NCI-H524 treated with DMSO at 0.1 percent for 48 hours (cell line): ENCODE results near the gene ZXDC.

ENCODE experiments used
- DNase-seq: peaks from one replicate; lab custom pipeline; 2025; lab: John Stamatoyannopoulos, UW

ZXDC gene

DNA sequence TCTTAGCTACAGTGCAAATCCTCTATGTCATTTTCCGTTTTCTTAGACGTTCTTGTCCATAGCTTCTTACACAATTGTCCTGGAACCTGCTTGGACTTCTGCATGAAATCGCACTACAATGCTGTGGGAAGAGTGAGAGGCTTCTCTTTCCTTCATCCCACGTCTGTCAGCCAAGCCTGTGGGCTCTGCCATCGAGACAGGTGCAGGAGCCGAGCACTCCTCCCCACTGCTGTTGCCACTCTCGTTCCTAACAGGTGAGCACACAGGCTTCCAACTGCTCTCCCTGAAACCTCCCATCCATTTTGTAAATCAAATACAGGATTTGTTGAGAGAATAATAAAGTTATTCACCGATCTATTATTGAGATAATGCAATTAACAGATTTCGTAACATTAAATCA, 23.5 kb downstream of the ZXDC start:
- DNase-seq, result no peak

GRCh38 chr3:126451511-126451910, 24.2 kb downstream of the ZXDC start:
- no peak for DNase-seq

- DNase-seq, result no peak
Observed at GRCh38 chr3:126450744-126451143, 24.9 kb downstream of the ZXDC start.

DNA sequence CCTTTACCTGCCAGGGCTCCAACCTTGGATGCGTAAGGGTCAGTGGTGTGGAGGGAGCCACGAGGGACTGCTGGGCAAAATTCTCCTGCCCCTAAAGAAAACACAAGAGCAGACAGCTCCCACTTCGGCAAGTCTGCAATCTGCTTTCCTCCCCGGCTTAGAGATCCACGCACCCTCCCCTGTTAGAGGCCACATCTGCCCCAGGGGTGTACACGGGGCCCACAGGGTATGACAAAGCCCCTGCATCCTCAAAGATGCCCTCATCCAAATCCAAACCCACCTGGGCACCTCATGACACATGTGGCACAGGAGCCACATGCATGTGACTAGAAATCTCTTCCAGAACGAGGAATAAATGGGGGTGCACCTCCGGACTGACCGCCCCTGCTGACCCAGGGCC, 25.5 kb downstream of the ZXDC start:
- no peak for DNase-seq

- no peak for DNase-seq
Observed at GRCh38 chr3:126449621-126450051, 26.1 kb downstream of the ZXDC start.

DNA sequence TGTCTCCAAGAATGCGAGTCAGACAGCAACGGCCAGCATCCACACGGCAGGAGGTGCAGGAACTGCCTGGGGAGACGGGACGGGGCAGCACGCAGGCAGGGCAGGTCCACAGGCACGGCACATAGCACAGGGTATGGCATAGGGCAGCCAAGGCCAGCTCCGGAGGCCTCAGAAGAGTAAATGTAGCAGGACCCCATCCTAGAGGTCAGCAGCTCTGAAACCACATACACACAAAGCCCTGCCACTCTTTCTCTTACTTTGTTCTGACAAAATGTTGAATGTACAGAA, 26.9 kb downstream of the ZXDC start:
- DNase-seq, result no peak

GRCh38 chr3:126448136-126448892, 27.4 kb downstream of the ZXDC start:
- DNase-seq, result peak; percentile 22

- DNase-seq, result no peak
Observed at GRCh38 chr3:126447456-126448106, 28.1 kb downstream of the ZXDC start.

DNA sequence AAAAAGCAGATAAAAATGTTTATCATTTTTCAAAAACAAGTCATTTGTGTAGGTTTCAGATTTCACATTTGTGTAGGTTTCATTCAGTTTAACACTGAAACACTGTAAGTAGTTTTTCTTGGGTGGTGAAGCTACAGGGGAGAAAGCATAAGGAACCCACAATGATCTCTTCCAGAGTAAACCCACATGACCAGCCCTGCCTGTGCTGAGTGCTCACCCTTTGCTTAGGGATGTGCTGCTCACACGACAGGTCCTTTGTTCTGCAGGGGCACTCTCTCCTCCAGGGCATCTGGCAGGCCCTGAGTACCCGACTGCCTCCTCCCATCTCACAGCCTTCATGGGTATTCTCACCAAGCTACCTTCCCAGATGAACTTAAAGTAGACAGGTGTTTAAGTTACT, 28.9 kb downstream of the ZXDC start:
- no peak for DNase-seq

- no peak for DNase-seq
Observed at GRCh38 chr3:126446301-126446700, 29.4 kb downstream of the ZXDC start.

DNA sequence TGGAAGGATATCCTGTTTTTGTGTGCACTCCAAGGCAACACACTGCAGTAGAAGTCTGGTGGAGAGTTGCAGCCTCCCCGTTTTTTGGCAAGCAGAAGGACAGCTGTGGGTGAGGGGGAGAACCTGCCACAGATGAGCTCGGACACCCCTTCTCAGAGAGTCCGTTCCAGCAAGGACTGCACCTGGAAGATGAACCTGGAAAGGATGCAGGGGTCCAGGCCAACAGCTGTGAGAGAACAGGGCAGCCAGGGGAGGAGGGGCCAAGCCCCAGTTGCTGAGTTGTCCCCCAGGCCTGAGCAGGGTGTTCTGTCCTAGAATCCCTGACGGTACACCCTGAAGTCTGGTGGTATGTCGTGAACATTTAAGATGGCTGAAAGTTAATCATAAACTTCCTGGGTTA, 30.2 kb downstream of the ZXDC start:
- no peak for DNase-seq

- no peak for DNase-seq
Observed at GRCh38 chr3:126442856-126443242, 32.8 kb downstream of the ZXDC start.

DNA sequence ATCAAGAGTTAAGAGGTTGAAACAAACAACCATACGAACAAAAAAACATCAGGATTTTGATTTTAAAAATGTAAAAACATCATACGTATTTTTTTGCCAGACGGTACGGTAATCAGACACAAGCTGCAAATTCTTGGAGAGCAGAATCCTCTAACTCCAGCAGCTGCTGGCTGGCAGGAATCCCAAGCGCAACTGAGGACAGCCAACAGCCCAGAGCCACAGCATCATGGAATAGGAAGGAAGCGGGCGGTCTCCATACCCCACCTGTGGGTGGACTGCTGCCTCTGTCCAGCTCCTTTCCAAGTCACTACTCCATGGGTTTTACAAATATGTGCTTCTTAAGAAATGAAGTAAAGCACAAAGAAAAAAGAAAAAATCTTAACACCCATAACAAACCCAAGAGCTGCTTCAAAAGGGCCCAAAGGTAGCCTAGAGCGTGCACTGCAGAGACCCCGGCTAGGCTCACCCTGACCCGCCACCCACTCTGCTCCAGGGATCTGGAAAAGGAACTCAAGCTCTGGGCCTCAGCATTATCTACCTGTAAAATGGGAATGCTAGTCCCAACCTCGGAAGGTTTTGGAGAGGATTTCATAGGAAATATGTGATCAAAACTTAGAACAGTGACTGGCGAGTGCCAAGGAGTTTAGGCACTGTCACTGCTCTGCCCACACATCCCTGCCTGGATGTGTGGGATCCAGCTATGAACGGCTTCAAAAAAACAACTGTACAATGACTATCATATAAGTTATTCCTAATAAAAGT, 33.4 kb downstream of the ZXDC start:
- no peak for DNase-seq

DNA sequence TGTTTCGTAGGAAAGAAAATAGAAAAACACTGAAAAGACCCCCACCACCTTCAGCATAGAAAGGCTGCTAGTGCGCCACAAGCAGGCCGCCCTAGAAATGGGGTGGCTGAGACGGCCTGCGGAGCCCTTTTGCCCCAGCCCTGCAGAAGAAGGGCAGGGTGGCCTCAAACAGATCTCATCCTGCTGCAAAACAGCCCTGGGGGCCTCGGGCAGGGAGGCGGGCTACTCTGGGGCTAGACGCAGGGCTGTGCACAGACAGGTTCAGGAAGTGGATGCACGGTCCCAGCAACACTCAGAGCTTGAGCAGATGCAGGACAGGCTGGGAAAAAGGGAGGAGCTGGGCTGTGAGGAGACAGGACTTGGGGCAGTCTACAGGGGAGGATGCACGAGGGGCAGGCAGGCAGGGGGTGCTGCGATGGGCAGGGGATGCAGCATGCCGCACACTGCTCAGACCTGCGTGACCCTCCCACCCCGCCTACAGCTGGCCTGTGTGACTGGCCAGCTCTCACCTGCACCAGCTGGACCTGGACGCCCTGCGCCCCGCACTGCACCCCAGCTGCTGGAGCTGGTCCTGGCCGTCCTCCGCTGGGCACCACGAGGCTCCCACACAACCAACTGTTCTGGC, 34.3 kb downstream of the ZXDC start:
- DNase-seq, result no peak

DNA sequence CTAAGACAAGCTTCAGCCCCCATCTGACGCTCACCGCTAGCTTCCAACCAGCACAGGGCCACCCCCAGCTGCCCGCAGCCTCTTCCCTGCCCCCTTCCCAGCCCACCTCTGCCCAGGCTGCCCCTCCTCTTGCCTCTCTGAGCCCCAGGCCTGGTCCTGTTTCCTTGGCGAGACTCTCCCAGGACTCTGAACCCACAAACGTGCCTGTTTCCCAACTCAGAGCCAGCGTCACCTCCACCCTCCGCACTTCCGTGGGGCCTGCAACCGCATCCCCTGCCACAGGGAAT, 35.0 kb downstream of the ZXDC start:
- no peak for DNase-seq

GRCh38 chr3:126439968-126440708, 35.6 kb downstream of the ZXDC start:
- no peak for DNase-seq

- DNase-seq, result no peak
Observed at GRCh38 chr3:126439346-126439967, 36.2 kb downstream of the ZXDC start.

- DNase-seq, result no peak
Observed at GRCh38 chr3:126438746-126439145, 36.9 kb downstream of the ZXDC start.

- no peak for DNase-seq
Observed at GRCh38 chr3:126438186-126438585, 37.5 kb downstream of the ZXDC start.

DNA sequence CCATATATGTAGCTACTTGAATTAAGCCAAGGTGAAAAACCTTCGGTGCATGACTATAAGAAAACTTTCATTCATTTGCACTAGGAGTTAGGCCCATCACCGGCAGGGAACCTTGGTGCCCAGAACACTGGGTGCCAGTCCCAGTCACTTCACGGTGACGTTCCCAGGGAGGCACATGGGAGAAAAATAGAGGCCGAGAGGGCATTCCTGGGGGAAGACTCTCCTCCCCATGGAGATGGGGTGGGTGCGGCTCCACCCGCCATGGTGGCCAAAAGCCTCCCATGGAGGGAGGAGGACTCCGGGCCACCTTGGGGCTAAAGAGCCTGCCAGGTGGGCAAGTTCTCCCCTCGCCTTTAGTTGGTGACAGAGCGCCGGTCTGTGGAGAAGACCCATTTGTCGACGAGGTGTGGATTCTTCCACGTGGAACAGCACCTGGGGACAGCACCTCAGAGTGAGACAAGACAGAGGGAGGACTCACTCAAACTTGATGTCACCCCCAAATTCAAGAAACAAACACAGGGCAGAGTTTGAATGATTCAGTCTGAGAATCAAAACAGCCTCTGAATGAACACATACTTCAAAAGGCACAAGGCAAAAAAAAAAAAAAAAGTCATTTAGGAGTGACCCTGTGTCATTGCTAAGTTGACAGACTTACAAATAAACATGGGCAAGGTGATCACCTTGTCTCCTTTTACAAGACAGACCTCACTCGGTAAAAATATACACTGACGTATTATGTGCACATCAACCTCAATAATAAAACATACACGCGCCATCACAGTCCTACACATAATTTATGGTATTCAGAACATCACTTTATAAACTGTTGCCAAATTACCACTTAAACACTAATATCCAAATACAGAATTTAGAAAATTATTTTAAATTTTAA, 38.6 kb downstream of the ZXDC start:
- DNase-seq, result no peak
